Measurements from ENCODE around the gene ARNT2. TPM values are rescaled to one million over a fixed set of nuclear protein-coding genes. Genes with fewer than 3 reads are reported as not detected.

ARNT2 gene
- total RNA-seq, result 9.8 and 15.5 TPM in 2 replicates
- polyA plus RNA-seq, result 29.5 and 61.2 TPM in 2 replicates
- polyA plus RNA-seq (2012), result 17.7 and 45.5 TPM in 2 replicates
- 61.3 and 109 TPM in 2 replicates for polyA minus RNA-seq (ENCODE audit: low replicate concordance)

- TF ChIP-seq EZH2 (IDR thresholded peaks at IDR 0.05; ENCODE audit: low read length, missing control alignments) (no peak), CTCF (conservative IDR thresholded peaks at IDR 0.05 in 1 of 2, IDR thresholded peaks at IDR 0.05 in 1 of 2; ENCODE audit: low read depth in 1 of 2, low read length in 2 of 2) (no peak)
- Histone ChIP-seq H3K9me3 (ENCODE audit: control insufficient read depth, insufficient read depth, low read depth, low read length) (no peaks in the 10 kb centered on the region), H3K4me1 (ENCODE audit: control insufficient read depth, extremely low read depth, insufficient read depth, low read length) (no peaks in the 10 kb centered on the region), H2AFZ (ENCODE audit: low read length) (peak within 1 kb of the TSS; percentile 34), H3K4me3 (replicated peaks in 1 of 4; ENCODE audit: control extremely low read depth in 1 of 4, insufficient read depth in 1 of 4, low read depth in 3 of 4, low read length in 4 of 4) (peak within 1 kb of the TSS; percentile 28 to 54 (median 46)), H4K20me1 (ENCODE audit: control insufficient read depth, extremely low read depth, insufficient read depth, low read length) (no peaks in the 10 kb centered on the region), H3K36me3 (ENCODE audit: control insufficient read depth, insufficient read depth, low read length) (no peaks in the 10 kb centered on the region), H3K27ac (ENCODE audit: insufficient read depth, low read length) (no peak within 1 kb of the TSS), H3K9ac (ENCODE audit: insufficient read depth, low read length) (peak within 1 kb of the TSS; percentile 47), H3K4me2 (ENCODE audit: extremely low read depth, insufficient read depth, low read length) (peak within 1 kb of the TSS; percentile 83), H3K27me3 (ENCODE audit: control insufficient read depth, insufficient read depth, low read length) (peaks cover 6% of the 10 kb centered on the region), H3K79me2 (ENCODE audit: control insufficient read depth, insufficient read depth, low read length) (no peaks in the 10 kb centered on the region)
- DNase-seq (ENCODE audit: low read depth in 2 of 2), result peak in 1 of 2 donors; percentile 33
Measured at GRCh38 chr15:80404057-80404760, at the start of gene ARNT2. Gene ARNT2 (plus strand): TSS chr15:80404382. CDS start chr15:80404516, 134 bp downstream.

GRCh38 chr15:80367094-80367493, 37.1 kb upstream of the ARNT2 start:
- no peak overlapping the region for H3K27ac ChIP-seq (ENCODE audit: insufficient read depth, low read length)
- no peaks in the 10 kb centered on the region for H3K27me3 ChIP-seq (ENCODE audit: control insufficient read depth, insufficient read depth, low read length)
- no peaks in the 10 kb centered on the region for H3K9me3 ChIP-seq (ENCODE audit: control insufficient read depth, insufficient read depth, low read depth, low read length)
- no peak overlapping the region for H3K4me2 ChIP-seq (ENCODE audit: extremely low read depth, insufficient read depth, low read length)
- no peaks in the 10 kb centered on the region for H4K20me1 ChIP-seq (ENCODE audit: control insufficient read depth, extremely low read depth, insufficient read depth, low read length)
- peak in 1 of 2 donors; percentile 25 for DNase-seq (ENCODE audit: low read depth in 2 of 2)
- no peak overlapping the region for H2AFZ ChIP-seq (ENCODE audit: low read length)
- TF ChIP-seq EZH2 (IDR thresholded peaks at IDR 0.05; ENCODE audit: low read length, missing control alignments) (no peak), CTCF (conservative IDR thresholded peaks at IDR 0.05 in 1 of 2, IDR thresholded peaks at IDR 0.05 in 1 of 2; ENCODE audit: low read depth in 1 of 2, low read length in 2 of 2) (peak in 1 of 2 donors; percentile 27)
- H3K9ac ChIP-seq (ENCODE audit: insufficient read depth, low read length), result no peak overlapping the region
- H3K79me2 ChIP-seq (ENCODE audit: control insufficient read depth, insufficient read depth, low read length), result no peaks in the 10 kb centered on the region
- no peak overlapping the region for H3K4me3 ChIP-seq (replicated peaks in 1 of 4; ENCODE audit: control extremely low read depth in 1 of 4, insufficient read depth in 1 of 4, low read depth in 3 of 4, low read length in 4 of 4)
- no peaks in the 10 kb centered on the region for H3K36me3 ChIP-seq (ENCODE audit: control insufficient read depth, insufficient read depth, low read length)
- H3K4me1 ChIP-seq (ENCODE audit: control insufficient read depth, extremely low read depth, insufficient read depth, low read length), result no peaks in the 10 kb centered on the region

GRCh38 chr15:80367661-80368060, 36.5 kb upstream of the ARNT2 start:
- no peak for TF ChIP-seq CTCF (conservative IDR thresholded peaks at IDR 0.05 in 1 of 2, IDR thresholded peaks at IDR 0.05 in 1 of 2; ENCODE audit: low read depth in 1 of 2, low read length in 2 of 2)
- TF ChIP-seq EZH2 (IDR thresholded peaks at IDR 0.05; ENCODE audit: low read length, missing control alignments), result no peak
- no peaks in the 10 kb centered on the region for H3K36me3 ChIP-seq (ENCODE audit: control insufficient read depth, insufficient read depth, low read length)

More at GRCh38 chr15:80367661-80368060, 36.5 kb upstream of the ARNT2 start:
- Histone ChIP-seq H2AFZ (ENCODE audit: low read length) (no peak overlapping the region), H3K27ac (ENCODE audit: insufficient read depth, low read length) (no peak overlapping the region), H3K4me1 (ENCODE audit: control insufficient read depth, extremely low read depth, insufficient read depth, low read length) (no peaks in the 10 kb centered on the region), H3K4me3 (replicated peaks in 1 of 4; ENCODE audit: control extremely low read depth in 1 of 4, insufficient read depth in 1 of 4, low read depth in 3 of 4, low read length in 4 of 4) (no peak overlapping the region), H3K9ac (ENCODE audit: insufficient read depth, low read length) (no peak overlapping the region), H3K27me3 (ENCODE audit: control insufficient read depth, insufficient read depth, low read length) (no peaks in the 10 kb centered on the region), H3K79me2 (ENCODE audit: control insufficient read depth, insufficient read depth, low read length) (no peaks in the 10 kb centered on the region), H3K4me2 (ENCODE audit: extremely low read depth, insufficient read depth, low read length) (no peak overlapping the region), H3K9me3 (ENCODE audit: control insufficient read depth, insufficient read depth, low read depth, low read length) (no peaks in the 10 kb centered on the region), H4K20me1 (ENCODE audit: control insufficient read depth, extremely low read depth, insufficient read depth, low read length) (no peaks in the 10 kb centered on the region)
- DNase-seq (ENCODE audit: low read depth in 2 of 2), result no peak
